ENCODE measurements around the gene ATXN2.

The ATXN2 gene

DNA sequence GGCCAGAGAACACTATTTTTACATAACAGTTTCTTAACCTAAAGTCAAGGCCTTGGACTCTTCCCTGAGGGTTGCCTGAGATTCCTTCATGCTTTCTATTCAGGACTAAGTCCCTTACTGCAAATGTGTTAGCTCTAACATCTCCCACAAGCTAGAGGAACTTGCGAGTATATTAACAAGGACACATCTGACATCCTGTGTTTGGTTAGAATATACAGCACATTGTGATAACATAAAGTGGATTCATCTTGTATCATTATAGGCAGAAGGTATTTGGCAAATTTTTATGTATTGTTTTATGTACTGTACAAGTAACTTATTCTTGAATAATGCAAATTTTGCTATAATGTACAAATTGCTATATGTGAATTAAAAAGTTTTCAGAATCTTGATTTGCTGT, 147.9 kb downstream of the ATXN2 start:
- no peak for FAIRE-seq
- no peak for TF ChIP-seq POLR2A (IDR thresholded peaks at IDR 0.05; ENCODE audit: low read depth, low read length)

DNA sequence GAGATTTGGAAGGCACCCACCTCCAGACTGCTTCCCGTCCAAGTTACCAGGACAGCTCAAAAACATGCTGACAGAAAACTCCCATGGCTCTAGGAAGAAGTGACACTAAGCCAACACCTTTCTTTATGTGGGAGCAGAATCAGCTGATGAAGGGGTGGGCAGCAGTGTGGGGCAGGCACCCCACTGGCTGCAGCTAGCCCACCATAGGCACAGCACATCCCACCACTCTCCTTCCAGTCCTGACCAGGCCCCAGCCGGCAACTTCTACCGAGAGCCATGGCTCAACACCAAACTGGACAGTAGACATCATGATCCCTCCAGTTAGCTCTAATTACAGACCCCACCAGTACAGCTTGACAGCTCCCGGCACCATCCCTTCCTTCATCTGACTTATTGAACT, 148.4 kb downstream of the ATXN2 start:
- FAIRE-seq: no peak
- no peak for TF ChIP-seq POLR2A (IDR thresholded peaks at IDR 0.05; ENCODE audit: low read depth, low read length)
- DNase-seq (ENCODE audit: insufficient read length, low spot score): no peak

More for the DNA sequence above, 147.9 kb downstream of the ATXN2 start:
- no peak for DNase-seq (ENCODE audit: insufficient read length, low spot score)

DNA sequence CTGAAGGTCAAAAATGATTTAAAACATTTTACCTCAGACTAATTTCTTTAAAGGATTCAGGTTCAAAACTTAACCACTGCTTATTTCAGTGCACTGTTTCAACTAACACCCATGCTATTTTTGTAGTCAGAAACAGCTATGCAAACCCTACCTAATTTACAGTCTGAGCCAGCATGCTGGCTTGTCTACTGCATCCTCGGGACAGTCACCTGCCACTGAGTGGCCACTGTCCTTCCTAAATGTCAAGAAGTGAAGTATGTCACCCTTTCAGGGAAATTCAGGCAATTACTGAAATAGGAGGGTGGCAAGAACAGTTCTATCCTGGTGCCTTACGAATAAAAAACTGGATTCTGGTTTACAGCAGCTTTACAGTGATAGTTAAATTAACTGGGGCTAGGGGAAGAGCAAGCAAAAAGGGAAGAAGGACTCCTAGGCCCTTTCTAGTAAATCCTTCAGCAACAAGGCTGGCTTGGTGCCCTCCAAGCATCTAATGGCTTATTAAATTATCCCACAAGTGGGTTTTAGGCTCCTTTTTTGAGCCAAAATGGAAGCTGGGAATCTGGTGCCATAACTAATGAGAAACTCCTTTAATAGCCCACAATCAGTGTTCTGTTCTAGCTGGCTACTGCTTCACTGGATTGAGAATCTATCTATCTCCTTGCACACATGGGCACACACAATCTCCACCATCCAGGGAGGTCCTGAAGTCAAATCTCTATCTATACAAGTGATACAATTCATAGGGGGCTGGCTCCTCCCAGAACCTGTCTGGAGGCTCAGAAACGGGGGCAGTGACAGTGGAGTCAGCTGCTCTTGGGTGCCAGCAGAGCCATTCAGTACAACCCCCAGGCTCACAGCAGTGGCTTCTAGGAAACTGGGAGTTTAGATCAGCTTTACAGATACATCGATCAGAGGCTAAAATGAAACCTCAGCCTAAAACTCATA, 150.0 kb downstream of the ATXN2 start:
- TF ChIP-seq POLR2A (IDR thresholded peaks at IDR 0.05; ENCODE audit: low read depth, low read length): no peak
- DNase-seq (ENCODE audit: insufficient read length, low spot score) (no peak), FAIRE-seq (no peak)

DNA sequence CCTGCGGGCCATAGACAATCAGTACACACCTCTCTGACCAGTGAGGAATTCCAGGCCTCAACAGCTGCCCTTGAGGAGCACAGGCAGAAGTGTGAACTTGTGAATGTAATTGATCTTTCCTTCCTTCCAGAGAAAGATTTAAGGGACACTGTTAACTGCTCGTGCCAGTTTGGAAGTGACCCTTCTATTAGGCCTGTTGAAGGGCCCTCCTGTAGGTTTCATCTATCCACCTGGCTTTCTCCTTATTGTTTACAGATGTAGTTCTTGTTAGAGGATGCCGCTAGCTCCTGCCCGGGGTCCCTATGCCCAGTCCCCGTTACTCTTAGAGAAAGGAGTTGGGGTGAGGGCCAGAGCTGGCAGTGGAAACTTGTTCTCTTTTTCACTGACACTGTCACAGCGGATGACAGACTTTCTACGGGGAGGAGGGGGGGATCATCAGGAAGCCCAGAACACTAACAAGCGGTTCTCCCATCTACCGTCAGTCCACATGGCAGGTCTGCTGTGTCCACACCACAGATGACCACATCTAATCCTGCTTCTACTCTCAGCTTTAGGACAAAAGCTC, 150.8 kb downstream of the ATXN2 start:
- no peak for FAIRE-seq

DNA sequence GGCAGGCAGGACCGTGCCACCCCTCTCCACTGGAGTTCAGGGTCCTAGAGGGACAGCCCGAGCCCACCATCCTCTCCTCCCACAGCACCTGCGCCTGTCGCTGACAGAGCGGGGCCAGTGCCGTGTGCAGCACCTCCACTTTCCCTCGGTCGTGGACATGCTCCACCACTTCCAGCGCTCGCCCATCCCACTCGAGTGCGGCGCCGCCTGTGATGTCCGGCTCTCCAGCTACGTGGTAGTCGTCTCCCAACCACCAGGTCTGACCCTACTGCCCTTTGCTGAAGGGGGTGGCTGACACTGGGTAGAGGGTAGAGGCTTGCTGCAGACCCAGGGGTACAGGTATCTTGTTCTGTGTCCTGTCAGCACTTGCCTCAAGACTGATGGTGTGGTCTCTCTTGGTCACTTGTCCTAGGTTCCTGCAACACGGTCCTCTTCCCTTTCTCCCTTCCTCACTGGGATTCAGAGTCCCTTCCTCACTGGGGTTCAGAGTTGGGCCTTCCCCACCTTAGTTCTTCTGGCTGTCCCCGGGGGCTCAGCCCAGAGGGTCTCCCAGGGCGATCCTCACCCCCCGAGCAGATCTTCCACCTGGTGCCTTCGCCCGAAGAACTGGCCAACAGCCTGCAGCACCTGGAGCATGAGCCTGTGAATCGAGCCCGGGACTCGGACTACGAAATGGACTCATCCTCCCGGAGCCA, 151.4 kb downstream of the ATXN2 start:
- FAIRE-seq (no peak), DNase-seq (ENCODE audit: insufficient read length, low spot score) (no peak)
- TF ChIP-seq POLR2A (IDR thresholded peaks at IDR 0.05; ENCODE audit: low read depth, low read length): no peak

More for the DNA sequence above, 150.8 kb downstream of the ATXN2 start:
- DNase-seq (ENCODE audit: insufficient read length, low spot score): no peak
- TF ChIP-seq POLR2A (IDR thresholded peaks at IDR 0.05; ENCODE audit: low read depth, low read length): no peak

DNA sequence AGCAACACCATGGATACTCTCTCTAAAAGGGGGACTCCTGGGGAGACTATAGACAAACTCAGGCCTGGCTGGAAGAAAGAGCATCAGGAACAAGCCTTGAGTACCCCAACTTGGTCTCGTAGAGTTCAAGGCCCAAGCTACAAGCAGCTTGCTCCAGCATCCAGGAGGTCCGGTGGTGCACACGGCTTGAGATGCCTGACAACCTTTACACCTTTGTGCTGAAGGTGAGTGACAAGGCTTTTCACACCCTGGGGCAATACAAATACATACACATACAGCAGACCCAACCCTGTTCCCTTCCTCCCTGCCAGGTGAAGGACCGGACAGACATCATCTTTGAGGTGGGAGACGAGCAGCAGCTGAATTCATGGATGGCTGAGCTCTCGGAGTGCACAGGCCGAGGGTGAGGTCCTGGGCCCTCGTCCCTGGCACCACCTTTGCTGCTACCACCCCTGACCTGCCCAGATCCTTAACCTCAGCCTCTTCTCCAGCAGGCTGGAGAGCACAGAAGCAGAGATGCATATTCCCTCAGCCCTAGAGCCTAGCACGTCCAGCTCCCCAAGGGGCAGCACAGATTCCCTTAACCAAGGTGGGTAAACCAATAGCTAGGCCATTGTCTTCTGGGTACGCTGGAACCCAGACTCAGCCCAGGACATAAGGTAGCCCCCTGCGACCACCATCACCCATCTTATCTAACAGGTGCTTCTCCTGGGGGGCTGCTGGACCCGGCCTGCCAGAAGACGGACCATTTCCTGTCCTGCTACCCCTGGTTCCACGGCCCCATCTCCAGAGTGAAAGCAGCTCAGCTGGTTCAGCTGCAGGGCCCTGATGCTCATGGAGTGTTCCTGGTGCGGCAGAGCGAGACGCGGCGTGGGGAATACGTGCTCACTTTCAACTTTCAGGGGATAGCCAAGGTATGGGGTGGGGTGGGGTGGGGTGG, 152.2 kb downstream of the ATXN2 start:
- DNase-seq (ENCODE audit: insufficient read length, low spot score) (no peak), FAIRE-seq (no peak)
- TF ChIP-seq POLR2A (IDR thresholded peaks at IDR 0.05; ENCODE audit: low read depth, low read length): no peak

DNA sequence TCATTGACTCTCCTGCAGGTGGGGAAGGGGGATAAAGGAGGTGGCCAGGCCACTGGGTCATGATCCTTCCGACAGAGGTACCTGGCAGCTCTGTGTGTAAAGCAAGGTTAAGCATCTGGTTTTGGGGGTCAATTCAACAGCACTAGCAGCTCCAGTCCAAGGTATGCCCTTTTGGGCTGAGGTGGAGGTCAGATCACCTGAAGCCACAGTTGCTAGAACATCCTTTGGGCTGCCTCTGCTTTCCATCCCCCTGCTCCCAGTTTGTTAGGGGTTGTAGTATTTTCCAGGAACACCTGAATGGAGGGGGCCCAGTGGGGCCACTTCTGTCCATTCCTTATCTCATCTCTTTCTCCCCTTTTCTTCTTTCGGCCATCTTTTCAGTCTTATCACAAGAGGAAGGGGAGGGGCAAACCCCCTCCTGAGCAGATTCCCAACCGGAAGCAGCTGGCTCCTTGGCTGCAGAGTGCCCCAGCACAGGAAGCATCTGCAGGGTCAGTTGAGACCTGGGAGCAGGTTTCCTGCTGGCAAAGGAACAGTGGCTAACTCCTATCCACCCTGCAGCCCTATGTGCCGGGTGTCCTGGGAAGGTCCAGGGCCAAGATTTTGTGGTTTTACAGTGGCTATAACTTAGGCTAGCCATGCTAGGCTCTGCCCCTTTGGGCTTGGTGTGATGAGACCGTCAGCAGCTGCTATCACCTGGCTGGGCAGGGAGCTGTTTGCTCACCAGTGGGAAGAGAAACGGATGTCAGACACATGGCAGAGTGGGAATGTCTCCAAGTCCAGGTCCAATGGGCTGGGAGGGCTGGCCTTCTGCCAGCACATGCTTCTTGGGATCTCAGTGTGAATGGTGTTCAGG, 153.2 kb downstream of the ATXN2 start:
- TF ChIP-seq POLR2A (IDR thresholded peaks at IDR 0.05; ENCODE audit: low read depth, low read length): no peak
- DNase-seq (ENCODE audit: insufficient read length, low spot score) (no peak), FAIRE-seq (no peak)

DNA sequence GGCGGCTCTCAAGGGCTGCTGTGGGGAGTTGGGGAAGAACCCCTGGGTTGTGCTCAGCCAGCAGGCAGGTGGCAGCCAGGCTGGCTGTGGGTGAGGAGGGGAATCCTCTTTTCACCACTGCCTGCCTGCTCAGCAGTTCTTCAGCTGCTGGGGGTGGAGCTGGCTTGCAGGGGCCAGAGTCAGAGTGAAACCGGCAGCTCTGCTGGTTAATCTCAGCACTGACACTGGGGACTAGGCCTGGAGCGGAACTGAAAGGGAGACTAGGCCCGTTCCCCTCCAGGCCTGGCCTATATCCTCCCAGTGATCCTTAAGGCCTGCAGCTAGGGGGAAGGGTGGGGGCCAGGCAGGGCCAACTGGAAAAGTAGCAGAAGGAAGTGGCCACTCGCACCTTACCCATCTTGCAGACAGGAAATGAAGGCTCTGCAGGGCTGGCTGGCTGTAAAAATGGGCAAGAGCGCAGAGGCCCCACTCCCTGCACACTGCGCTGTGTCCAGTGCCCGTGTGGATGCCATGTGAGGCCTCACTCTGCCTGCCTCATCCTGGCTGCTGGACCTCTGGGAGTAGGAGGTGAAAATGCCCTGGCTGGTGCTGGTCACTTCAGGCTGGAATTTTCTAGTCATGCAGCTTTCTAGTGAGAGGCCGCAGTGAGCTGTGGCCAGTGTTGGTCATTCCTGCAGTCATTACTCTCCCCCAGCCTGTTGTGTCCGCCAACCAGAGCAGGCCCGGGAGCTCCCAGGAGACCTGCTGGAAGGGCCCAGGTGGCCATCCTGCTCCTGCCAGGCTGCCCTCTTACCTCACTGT, 154.0 kb downstream of the ATXN2 start:
- FAIRE-seq (no peak), DNase-seq (ENCODE audit: insufficient read length, low spot score) (no peak)
- no peak for TF ChIP-seq POLR2A (IDR thresholded peaks at IDR 0.05; ENCODE audit: low read depth, low read length)

DNA sequence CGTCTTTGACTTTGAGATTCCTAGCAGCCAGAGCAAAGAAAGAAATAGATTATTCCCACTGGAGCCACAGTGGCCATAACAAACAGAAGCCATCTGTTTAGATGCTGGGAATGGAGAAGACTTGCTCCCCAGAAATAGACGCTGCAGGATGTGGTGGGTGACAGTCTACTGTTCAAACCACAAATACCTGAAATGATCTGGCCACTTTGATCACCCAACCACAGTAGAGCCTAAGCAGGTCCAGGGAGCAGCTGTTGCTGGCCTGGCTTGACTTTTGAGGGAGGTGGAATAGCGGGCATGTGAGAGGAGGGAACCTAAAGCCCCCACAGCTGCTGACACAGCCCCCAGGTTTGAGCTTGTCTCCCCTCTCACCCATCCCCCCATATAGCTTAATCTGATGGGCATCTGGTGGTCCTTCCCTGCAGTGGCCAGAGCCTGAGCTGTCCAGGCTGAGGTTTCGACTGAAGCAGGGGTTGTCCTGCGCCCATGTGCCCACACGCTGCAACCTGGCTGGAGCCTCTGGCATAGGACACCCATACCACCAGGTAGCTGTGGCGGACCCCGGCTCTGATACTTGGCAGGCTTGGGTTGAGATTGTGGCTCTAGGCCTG, 154.7 kb downstream of the ATXN2 start:
- DNase-seq (ENCODE audit: insufficient read length, low spot score) (no peak), FAIRE-seq (no peak)
- no peak for TF ChIP-seq POLR2A (IDR thresholded peaks at IDR 0.05; ENCODE audit: low read depth, low read length)

DNA sequence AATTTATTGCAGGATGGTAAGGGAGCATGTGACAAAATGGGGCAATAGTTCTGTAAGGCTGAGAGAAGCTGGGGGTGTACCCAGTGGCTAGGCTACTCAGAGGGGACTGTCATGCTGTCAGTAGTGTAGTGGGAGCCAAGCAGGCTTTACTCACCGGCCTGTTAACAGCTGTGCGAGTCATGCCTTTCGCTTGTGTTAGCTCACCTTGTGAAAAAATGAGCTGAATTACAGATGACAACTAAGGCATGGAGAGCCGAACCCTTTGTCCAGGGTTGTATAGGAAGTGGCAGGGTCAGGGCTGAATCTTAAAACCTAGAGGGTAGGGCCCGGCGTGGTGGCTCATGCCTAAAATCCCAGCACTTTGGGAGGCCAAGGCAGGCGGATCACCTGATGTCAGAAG, 155.5 kb downstream of the ATXN2 start:
- DNase-seq (ENCODE audit: insufficient read length, low spot score): no peak
- no peak for FAIRE-seq
- no peak for TF ChIP-seq POLR2A (IDR thresholded peaks at IDR 0.05; ENCODE audit: low read depth, low read length)

DNA sequence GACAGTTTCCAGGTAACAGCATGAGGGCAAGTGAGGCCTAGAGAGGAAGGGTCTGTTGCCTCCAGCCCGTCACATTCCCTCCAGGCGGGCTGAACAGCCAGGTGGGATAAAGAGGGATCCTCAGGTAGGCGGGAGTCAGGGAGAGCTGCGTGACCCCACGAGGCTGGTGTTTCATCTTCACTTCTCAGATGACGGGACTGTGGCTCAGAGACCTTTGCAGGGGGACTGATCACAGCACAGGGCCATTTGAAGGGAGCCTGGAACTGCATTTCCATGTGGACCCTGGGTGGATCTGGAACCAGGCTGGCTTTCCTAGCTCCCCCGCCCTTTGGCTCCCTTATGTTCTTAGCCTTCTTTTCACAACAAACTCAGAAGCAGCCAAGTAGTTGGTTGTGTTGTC, 156.0 kb downstream of the ATXN2 start:
- DNase-seq (ENCODE audit: insufficient read length, low spot score) (no peak), FAIRE-seq (no peak)
- TF ChIP-seq POLR2A (IDR thresholded peaks at IDR 0.05; ENCODE audit: low read depth, low read length): no peak
